Hematopoietic multipotent progenitor cell treated with erythropoietin and hydrocortisone succinate and interleukin-3 and kit ligand, for 6 days (in vitro differentiated cells): ENCODE results near the gene NRXN2.
"Not testable (repeated sequence)": the region's sequence is repeated elsewhere in the genome, so short reads cannot be mapped to it uniquely, and the experiment has no call there.

Experiments
- DNase-seq: peaks from one replicate; pipeline ENCODE4 v3.0.0-alpha.2; 2015

NRXN2 gene

DNA sequence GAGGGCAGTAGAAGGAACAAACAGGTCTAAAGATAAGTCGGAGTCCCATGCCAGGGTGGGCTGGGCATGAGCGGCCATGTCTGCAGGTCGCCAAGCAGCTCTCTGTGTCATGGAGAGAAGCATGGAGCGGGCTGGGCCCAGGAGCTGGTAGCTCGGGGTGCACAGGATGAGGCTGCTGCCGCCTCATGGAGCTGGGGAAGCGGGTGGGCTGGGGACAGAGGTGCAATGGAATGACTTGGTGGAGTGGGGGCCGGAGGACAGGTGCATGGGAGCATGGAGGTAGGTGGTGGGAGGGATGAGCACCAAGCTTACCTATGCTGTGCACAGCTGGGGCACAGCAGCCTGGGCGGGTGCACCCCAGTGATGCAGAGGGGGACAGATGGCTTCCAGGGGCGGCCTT, 3.6 kb downstream of the NRXN2 start:
- DNase-seq: no peak

DNA sequence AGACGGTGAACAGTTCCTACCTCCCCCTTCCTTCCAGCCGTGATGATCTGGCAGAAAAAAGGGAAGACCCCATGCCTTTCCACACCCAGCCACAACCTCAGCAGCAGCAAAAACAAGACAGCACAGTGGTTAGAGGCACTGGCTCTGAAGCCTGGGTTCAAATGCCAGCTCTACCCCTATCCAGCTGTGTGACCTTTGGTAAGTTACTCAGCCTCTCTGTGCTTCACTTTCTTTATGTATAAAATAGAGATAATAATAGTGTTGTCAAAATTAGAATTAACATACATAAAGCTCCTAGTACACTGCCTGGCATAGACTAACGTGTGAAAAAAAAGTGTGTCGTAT, 4.2 kb downstream of the NRXN2 start:
- DNase-seq: no peak

DNA sequence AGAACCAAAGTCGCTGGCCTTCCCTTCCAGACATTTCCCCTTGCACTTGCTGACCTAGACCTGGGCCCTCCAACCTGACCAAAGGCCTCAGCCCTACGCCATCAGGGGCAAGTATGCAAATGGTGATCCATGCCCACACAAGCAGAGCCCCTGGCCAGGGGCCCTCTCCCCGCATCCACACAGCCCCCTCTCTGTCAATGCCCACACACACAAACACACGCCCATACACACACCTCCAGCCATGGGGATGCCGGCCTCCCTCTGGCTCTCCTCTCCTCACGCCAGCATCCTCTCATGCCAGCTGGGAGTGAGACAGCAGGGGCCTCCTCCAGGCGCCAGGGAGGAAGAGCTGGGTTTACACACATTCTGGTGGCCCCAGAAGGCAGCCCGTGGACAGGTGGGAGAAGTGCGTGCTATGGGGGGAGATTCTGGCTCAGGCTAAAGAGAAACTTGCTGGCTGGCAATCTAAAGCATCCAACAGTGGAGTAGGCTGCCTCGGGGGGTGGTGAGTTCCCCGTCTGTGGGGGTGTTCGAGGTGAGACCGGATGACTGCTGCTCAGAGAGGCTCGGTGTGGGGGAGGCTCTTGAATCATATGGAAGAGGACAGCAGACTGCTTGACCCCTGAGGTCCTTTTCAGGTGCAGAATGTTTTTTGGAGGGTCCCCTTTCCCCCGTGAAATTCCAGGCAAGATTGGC, 4.8 kb downstream of the NRXN2 start:
- no peak for DNase-seq

DNA sequence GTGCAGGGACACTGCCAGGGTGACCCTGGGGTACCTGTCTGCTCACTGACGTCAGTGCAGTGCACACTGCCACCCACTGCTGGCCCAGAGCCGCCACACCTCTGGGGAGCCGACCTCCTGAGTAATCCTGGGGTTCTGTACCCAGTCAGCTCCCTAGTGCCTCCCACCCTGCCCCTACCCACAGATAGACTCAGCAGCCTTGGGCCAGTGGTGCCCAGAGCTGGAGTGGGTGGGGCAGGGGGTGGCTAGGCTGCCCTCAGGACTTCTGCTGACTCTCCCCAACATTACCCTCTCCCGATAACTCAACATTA, 5.8 kb downstream of the NRXN2 start:
- DNase-seq: no peak

DNA sequence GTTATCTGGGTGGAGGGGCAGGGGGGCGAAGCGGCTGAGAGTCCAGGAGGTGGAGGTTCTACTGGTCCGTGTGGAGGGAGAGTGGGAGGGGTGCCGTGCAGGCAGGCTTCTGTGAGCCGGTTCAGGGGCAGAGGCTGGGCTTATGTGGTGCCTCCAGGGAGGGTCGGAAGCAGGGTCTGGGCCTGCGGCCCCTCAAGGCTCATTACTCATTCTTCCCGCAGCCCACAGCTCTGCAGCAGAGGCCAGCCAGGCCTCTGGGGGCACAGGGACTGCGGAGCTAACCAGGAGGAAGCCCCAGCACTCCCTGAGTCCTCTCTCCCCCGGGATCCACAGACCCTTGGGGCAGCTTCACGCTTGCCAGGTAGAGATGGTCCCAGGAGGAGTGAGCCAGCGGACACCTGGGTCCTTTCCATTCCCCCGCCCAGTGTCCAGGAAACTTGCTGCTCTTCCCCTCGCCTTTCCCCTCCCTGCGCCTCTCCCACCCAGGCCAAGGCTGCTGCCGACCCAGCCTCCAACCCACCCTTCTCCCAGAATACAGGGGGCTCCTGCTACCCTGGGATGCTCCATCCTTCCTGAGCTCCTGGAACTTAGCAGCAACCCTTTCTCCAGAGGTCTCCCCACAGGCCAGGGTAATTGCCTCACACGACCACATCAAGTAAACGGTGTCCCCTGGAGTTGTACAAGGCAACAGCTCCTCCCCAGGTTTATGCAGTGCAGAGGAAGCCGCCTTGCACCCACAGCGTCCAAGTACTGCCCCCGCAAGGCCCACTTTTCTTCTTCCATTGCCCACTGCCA, 6.3 kb downstream of the NRXN2 start:
- DNase-seq: no peak

DNA sequence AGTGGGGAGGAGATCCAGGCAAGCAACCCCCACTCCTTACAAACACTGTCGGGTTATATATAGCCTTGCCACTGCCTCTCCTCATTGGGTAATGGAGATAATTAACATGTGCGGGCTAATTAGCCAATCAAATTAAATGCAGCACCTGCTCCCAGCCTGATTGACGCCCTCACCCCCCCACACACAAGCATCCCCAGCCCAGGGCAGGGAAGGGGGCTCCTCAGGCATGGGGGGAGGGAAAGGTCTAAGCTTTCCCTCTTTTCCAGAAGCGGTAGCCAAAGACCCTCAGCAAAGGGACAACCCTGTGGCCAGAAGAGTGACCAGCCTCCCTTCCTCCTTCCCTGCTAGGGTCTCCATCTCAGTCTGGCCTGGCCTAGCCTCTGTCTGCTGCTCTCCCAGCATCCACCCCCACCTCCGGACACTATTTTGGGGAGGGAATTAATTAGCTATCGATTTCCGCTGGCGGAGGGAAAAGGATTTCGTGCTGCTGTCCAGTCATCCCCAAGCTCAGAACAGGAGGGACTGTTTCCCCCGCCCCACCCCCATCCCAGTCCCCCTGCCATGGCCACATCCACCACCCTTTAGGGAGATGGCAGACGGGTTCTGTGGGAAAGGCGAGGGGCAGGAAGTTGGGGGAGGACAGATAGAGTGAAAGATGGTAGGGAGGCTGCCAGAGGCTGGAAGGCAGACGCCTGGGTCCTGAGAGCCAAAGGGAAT, 7.1 kb downstream of the NRXN2 start:
- no peak for DNase-seq

DNA sequence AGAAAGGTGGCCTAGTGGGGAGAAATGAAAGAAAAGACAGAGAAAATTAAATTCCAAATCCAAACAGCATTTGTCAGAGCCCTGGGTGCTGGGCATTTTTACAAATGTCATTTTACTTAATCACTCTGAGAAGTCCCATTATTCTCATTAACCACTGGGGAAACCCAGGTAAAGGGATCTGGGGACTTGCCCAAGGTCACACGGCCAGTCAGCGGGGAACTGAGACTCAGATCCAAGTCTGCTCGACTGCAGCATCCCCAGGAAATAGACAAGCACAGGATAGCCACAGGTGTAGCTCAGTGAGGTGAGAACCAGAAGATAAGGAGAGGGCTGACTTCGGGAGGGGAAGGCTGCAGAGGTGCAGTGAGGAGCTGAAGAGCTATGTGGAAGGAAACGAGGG, 7.9 kb downstream of the NRXN2 start:
- DNase-seq: no peak

DNA sequence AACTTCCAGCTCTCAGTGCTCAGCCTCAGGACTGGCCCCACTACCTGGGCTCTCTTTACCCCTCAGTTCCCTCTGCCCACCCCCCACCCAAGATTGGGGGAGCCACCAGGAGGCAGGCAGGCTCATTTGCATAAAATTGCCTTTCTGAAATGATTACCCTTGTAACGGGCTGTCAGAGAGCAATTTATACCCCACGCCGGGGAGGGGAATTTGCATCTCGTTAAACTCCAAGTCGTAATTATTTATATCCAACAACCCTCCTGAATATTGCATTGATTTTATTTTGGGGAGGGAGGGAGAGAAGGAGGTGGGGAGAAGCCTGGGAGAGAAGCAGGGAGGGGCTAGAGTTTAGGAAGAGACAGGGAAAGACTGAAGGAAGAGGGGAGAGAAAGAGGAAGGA, 8.3 kb downstream of the NRXN2 start:
- no peak for DNase-seq

DNA sequence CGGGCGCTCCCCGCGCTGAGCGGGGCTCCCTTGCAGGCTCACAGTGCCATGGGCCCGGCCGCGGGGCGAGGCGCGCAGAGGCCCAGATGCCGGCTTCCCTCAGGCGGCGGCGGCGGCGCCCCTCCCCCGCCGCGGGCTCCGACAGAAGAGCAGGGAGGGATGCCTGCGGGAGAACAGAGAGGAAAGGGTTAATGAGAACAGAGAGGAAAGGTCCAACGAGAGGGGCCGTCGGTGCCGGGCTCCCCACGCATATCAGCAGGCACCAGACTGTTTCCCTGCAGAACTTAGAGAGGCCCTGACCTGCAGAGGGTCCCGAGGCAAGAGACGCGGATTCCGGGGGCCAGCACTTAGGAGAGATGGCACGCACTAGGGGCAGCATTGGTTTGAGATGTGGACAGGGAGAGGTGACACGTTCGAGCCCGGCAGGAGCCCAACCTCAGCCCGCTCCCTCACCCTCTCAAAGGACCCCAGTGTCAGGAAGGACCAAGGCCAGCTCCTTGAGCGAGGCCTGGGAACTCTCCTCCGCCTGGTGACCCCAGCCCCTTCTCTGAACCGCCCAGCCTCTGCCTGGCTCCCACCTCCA, 9.1 kb downstream of the NRXN2 start:
- DNase-seq: no peak

DNA sequence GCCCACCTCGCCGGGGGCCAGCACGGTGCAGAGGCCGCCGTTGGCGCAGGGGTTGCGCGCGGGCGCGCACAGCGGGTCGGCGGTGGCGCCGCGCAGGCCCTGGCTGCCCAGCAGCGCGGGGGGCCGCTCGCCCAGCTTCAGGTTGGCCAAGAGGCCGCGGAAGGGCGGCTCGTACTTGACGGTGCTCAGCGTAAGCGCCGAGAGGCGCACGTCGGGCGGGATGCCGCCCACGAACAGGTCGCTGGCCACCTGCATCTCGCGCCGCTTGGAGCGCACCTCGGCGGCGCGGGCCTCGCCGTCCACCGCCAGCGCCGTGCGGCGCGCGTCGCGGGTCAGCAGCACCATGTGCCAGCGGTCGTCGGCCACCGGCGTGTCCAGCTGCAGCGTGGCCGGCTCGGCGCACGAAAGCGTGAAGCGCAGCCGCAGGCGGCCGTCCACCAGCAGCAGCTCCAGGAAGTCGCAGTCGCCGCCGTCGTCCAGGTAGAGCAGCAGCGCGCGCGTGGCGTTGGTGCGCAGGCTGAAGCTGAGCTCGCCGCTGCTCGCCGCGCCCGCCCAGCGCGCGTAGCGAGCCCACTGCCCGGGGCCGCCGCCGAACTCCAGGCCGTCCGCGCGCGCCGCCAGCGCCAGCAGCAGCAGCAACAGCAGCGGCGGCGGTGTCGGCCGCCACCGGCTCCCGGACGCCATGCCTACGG, 9.8 kb downstream of the NRXN2 start:
- DNase-seq: no peak

DNA sequence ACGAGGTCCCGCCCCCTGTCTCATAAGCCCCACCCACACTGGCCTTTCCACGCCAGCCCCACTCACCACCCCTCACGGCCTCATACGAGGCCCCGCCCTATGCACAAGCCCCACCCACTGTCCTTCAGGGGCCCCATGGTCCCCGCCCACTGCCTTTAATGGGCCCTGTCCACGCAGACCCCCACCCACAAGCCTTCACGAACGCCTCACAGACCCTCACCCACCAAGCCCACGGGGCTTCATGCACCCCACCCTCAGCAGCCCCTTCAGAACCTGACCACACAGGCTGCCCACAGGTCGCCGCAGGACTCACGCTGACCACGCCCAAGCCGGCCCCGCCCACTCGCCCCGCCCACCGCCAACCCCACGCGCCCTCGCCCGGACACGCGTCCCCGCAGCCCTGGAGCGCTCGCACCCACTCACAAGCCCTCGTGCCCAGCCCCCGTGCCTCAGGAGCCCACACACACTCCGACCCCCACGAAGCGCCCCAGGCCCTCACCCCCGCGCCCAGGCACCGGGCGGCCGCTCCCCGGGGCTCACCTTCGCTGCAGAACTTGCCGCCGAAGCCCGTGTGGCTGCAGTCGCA, 10.5 kb downstream of the NRXN2 start:
- no peak for DNase-seq

DNA sequence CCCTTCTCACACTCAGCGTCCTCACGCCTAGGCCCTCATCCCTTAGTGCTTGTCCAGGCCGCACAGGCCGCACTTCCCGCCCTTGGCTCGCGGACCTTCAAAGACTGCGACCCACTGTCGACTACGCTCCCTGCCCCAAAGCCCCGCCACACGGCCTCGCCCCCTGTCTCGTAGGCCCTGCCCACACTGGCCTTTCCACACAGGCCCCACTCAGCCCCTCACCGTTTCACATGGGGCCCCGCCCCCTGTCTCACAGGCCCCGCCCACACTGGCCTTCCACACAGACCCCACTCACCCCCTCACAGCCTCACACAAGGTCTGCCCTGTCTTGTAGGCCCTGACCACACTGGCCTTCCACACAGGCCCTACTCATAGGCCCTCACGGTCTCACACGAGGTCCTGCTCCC, 11.0 kb downstream of the NRXN2 start:
- DNase-seq: no peak

DNA sequence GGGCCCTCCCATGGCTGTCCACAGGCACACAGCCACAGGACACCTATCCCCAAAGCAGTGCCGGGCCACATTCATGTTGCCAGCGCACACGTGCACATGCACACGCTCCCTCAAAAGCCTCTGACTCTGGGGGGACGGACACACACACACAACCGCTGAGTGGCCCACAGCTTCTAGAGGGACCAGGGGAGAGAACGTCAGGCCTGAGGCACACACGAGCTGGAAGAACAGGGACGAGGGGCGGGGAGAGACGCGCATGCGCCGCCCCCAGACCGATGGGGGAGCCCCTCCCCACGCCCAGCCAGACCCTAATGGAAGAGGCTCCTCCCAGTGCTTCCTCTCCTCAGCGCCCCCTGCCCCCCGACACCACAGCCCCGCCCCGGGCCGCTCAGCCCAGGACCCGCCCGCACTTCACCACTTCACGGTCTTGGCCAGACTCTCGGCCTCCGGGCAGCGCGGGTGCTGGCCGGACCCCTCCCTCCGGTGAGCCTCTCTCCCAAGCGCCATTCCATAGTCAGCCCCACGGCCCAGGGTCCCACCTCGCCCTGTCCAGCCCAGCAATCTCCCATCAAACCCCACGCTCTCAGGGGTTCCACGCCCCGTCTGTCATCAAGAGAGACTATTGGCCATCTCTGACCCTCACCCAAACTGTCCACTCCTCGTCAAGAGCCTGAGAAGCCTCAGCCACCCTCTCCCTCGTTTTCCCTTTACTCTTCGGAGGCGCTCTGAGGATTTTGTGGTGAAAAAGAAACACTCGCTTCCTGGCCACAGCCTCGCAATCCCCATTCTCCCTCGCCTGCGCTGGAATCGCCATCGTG, 11.7 kb downstream of the NRXN2 start:
- DNase-seq: no peak

DNA sequence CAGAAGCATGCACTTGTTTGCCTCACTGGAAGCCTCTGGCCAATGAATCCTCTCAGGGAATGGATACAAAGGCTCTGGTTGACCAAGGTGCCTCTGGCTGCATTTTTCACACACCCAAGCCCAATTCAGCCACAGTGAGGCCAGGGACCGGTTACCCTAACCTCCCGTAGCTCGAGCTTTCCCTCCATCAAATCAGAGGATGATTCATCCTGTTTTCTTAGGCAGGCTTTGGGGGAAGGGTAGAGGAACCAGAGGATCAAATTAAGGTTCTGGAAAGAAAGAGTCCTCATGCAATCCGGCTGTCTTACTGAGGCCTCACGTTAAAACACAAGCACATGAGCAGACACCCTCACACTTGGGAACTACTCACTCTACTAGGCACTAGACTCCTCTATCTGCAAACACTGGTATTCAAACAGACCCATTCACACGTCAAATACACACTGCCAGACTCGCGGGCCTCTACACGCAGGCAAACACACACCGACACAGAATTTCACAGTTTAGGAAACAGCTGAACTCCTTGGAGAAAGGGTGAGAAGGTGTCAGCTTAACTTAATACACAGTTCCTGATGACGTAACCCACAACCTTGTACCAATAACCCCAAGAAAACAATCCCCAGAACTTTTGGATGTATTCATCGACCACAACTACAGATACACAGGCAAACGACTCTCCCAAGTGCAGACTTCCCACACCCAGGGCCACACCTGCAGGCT, 12.4 kb downstream of the NRXN2 start:
- DNase-seq: no peak

DNA sequence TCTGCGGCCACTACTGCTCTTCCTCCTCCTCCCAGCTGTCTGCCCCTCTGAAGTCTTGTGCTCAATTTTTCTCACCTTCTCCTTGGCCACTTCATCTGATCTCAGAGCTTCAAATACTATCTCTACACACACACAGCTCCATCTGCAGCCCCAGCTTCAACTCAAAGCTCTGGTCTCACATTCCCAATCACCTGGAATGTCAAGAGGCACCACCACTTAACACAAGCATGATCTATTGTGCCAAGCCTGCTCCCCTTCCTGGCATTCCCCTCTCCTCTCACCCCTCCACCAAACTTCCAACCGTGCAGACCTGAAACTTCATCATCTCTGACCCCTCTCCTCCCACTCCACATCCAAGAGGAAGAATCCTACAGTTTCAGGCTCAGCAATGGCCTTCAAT, 17.5 kb downstream of the NRXN2 start:
- no peak for DNase-seq

DNA sequence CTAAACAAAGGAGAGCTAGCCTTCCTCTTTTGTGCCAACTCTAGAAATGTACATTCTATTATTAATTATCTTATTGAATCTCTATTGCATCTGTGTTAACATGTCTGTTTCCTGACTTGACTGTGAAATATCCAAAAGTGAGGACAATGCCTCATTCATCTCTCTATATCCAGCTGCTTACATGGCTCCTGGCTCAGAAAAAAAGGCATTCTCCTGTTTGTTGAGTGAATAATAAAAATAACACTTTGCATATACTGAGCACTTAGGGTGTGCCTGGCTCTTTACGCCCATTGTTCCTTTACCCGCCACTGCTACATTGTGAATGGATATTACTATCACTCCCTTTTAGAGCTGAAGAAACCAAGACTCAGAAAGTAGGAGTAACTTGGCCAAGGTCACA, 19.9 kb downstream of the NRXN2 start:
- DNase-seq: no peak

DNA sequence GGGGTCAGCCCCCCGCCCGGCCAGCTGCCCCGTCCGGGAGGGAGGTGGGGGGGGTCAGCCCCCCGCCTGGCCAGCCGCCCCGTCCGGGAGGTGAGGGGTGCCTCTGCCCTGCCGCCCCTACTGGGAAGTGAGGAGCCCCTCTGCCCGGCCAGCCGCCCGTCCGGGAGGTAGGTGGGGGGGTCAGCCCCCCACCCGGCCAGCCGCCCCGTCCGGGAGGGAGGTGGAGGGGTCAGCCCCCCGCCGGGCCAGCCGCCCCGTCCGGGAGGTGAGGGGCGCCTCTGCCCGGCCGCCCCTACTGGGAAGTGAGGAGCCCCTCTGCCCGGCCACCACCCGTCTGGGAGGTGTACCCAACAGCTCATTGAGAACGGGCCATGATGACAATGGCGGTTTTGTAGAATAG, 21.0 kb downstream of the NRXN2 start:
- not testable (repeated sequence) for DNase-seq

DNA sequence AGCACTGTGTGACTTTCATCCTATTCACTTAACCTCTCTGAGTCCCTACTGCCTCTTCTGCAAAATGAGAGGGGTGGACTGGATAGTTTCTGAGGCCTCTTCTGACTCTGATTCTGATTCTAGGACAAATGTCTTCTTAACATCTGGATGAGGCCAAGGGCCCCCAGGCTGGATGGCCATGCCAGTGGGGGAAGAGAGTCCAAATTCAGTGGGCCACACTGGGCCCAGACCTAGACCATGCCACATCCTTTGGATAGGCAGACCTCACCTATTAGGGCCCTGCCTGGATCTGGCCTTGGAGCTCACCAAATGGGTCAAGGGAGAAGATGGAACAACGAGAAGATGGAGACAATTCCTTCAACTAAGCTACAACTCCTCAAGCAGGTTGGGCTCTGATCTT, 24.6 kb downstream of the NRXN2 start:
- DNase-seq: no peak

DNA sequence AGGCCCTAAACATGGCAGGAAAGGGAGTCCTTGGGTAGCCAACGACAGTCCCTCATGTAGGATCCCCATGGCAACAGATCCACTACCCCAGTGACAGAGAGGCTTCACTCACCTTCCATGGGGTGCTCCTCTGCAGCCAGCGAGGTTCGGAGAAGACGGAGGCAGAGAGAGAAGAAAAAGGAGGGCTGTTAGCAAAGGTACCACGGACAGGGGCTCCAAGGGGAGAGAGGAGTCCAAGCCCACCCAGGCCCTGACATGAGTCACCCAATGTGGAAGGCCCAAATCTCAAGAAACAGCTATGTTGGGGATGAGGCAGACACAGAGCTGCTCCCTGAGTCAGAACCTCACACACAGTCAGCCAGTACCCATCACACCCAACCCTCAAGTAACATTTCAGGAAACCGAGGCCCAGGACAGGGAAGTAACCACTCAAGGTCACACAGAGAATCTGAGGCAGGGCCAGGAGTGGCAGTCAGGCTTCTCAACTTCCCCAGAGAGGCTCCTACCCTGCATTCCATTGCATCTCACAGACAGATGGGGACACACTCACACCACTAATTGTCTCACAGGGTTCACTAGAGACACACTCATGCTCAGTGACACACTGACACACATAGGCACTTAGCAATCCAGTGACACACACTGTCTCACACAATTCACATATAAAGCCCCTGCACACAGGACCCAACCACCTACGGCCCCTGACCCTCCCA, 25.2 kb downstream of the NRXN2 start:
- DNase-seq: no peak

DNA sequence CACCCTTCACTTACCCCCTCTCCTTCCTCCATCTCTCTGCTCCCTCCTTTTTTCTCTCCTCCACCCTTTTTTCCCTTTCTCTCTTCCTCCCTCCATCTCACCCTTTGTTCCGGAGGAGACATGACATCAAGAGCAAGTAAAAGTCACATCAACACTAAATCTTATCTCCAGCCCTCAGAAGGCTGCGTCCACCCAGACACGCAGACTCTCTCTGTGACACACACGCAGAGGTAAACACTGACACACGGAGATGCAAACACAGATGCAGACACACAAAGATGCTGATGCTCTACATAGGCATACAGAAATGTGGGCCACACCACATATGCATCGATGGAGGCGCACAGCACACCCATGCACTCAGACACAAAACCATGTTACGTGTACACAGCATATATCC, 27.0 kb downstream of the NRXN2 start:
- no peak for DNase-seq

DNA sequence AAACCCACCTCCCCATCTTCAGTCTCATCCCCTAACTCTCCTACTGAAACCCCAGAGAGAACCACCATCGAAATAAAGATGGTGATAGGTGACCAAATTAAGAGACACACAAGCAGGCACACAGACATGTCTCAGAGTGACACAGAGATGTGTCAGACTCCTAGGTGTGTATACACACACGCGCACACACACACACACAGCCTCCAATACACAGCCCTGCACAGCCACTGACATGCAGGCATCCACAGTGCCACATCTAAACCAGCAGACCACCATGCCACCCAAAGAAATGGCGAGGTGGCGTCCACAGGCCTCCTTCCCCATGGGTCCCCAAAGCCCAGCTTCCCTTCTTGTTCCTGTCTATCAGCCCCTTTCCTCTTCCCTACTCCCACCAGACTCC, 27.4 kb downstream of the NRXN2 start:
- no peak for DNase-seq
